GM13976 (cell line): ENCODE measurements around the gene TMEM127.
"Not testable (repeated sequence)": the region's sequence is repeated elsewhere in the genome, so short reads cannot be mapped to it uniquely, and the experiment has no call there.

ENCODE experiments used
- DNase-seq: peaks from one replicate; pipeline ENCODE4 v3.0.0; 2012; ENCODE audit warnings: low spot score
- CTCF ChIP-seq: IDR thresholded peaks from 2 replicates; pipeline ENCODE4 v1.5.1; 2012; ENCODE audit warnings: borderline replicate concordance, mild to moderate bottlenecking; ENCODE audit not compliant: insufficient read depth; ENCODE audit errors: extremely low read depth, missing control alignments, control extremely low read depth
- in situ Hi-C: fragments of 300-500 bp; cut with MboI; formaldehyde crosslinking; loops from one replicate; pipeline ENCODE4 v1.12.0; 2022; ENCODE audit warnings: low sequenced_read_pairs, mixed read lengths, inconsistent platforms; ENCODE audit not compliant: unreplicated experiment

The TMEM127 gene

GRCh38 chr2:96239091-96239490, 26.7 kb downstream of the TMEM127 start:
- in situ Hi-C loops: no loop called here
- no peak for DNase-seq
- TF ChIP-seq CTCF: no peak

- no peak for TF ChIP-seq CTCF
- no peak for DNase-seq
- in situ Hi-C loops: no loop called here
Measured at GRCh38 chr2:96238266-96238665, 27.5 kb downstream of the TMEM127 start.

GRCh38 chr2:96236882-96237281, 28.9 kb downstream of the TMEM127 start:
- DNase-seq: no peak
- no peak for TF ChIP-seq CTCF
- in situ Hi-C loops: no loop called here

- in situ Hi-C loops: no loop called here
- DNase-seq: peak; percentile 62
- TF ChIP-seq CTCF: peak; percentile 41
Measured at GRCh38 chr2:96233880-96234316, 31.9 kb downstream of the TMEM127 start.

- TF ChIP-seq CTCF: no peak
- DNase-seq: no peak
- in situ Hi-C loops: no loop called here
Measured at GRCh38 chr2:96233436-96233835, 32.4 kb downstream of the TMEM127 start.

- no peak for TF ChIP-seq CTCF
- DNase-seq: no peak
- in situ Hi-C loops: no loop called here
Measured at GRCh38 chr2:96231316-96231715, 34.5 kb downstream of the TMEM127 start.

- peak; percentile 59 for DNase-seq
- TF ChIP-seq CTCF: no peak
- in situ Hi-C loops: no loop called here
Measured at GRCh38 chr2:96225016-96225533, 40.7 kb downstream of the TMEM127 start.

- in situ Hi-C loops, DNase-seq: not testable (repeated sequence)
Measured at GRCh38 chr2:96221106-96221505, 44.7 kb downstream of the TMEM127 start.

GRCh38 chr2:96219959-96220358, 45.8 kb downstream of the TMEM127 start:
- in situ Hi-C loops, DNase-seq: not testable (repeated sequence)
